ENCODE data around the gene TAX1BP3. TPM values are rescaled to one million over a fixed set of nuclear protein-coding genes. Genes with fewer than 3 reads are reported as not detected.

The TAX1BP3 gene
- total and polyA plus RNA-seq, 7 experiments from 2014 or later, result 10.5 to 34.0 (median 13.3) TPM

- Histone ChIP-seq H3K27ac (ENCODE audit: low read depth, low read length) (no peak overlapping the region), H3K27me3 (ENCODE audit: control insufficient read depth in 2 of 2, insufficient read depth in 2 of 2, low read length in 2 of 2) (no peaks in the 10 kb centered on the region), H3K36me3 (ENCODE audit: control insufficient read depth in 2 of 3, insufficient read depth in 3 of 3, low read length in 3 of 3) (no peaks in the 10 kb centered on the region), H3K9me3 (ENCODE audit: control insufficient read depth in 2 of 3, low read length in 3 of 3) (no peaks in the 10 kb centered on the region), H3K4me1 (ENCODE audit: control insufficient read depth in 2 of 2, insufficient read depth in 2 of 2, low read length in 2 of 2) (no peaks in the 10 kb centered on the region), H3K4me3 (ENCODE audit: low read length) (no peak overlapping the region)
- DNase-seq (no peak), ATAC-seq (no peak)
- Mint-ChIP-seq H3K27me3 (no peaks in the 10 kb centered on the region), H3K27ac (peak overlapping the region in 1 of 9 donors; percentile 33), H3K4me3 (no peak overlapping the region), H3K36me3 (peaks cover 0 to 30% (median 6%) of the 10 kb centered on the region in 5 donors), H3K9me3 (no peaks in the 10 kb centered on the region), H3K4me1 (peaks cover 0 to 25% (median 0%) of the 10 kb centered on the region in 7 donors)
- intact Hi-C loops (cut with micrococcal nuclease), result no loop called here
- ChIA-PET POLR2A (no interaction called here), CTCF (no interaction called here)
These were observed 23.1 kb downstream of the TAX1BP3 start for GRCh38 chr17:3645310-3645709.

GRCh38 chr17:3643889-3644349 lies 24.5 kb downstream of the TAX1BP3 start:
- no peaks in the 10 kb centered on the region for H3K9me3 Mint-ChIP-seq
- H3K4me3 ChIP-seq (ENCODE audit: low read length), result no peak overlapping the region
- H3K4me1 Mint-ChIP-seq, result peaks cover 0 to 33% (median 0%) of the 10 kb centered on the region in 7 donors
- intact Hi-C loops (cut with micrococcal nuclease), result no loop called here
- H3K27me3 Mint-ChIP-seq, result no peaks in the 10 kb centered on the region
- POLR2A ChIA-PET, result no interaction called here
- no peak overlapping the region for H3K4me3 Mint-ChIP-seq
- H3K27ac Mint-ChIP-seq, result no peak overlapping the region
- no peaks in the 10 kb centered on the region for H3K9me3 ChIP-seq (ENCODE audit: control insufficient read depth in 2 of 3, low read length in 3 of 3)
- H3K4me1 ChIP-seq (ENCODE audit: control insufficient read depth in 2 of 2, insufficient read depth in 2 of 2, low read length in 2 of 2), result no peaks in the 10 kb centered on the region
- no peaks in the 10 kb centered on the region for H3K27me3 ChIP-seq (ENCODE audit: control insufficient read depth in 2 of 2, insufficient read depth in 2 of 2, low read length in 2 of 2)
- peaks cover 0 to 23% (median 10%) of the 10 kb centered on the region in 5 donors for H3K36me3 Mint-ChIP-seq
- DNase-seq (no peak), ATAC-seq (no peak)
- H3K36me3 ChIP-seq (ENCODE audit: control insufficient read depth in 2 of 3, insufficient read depth in 3 of 3, low read length in 3 of 3), result no peaks in the 10 kb centered on the region
- no peak overlapping the region for H3K27ac ChIP-seq (ENCODE audit: low read depth, low read length)
- CTCF ChIA-PET, result no interaction called here

- Mint-ChIP-seq H3K27ac (peak overlapping the region in 1 of 9 donors; percentile 33), H3K4me3 (no peak overlapping the region), H3K4me1 (peaks cover 9 to 42% (median 11%) of the 10 kb centered on the region in 7 donors), H3K36me3 (peaks cover 0 to 15% (median 10%) of the 10 kb centered on the region in 5 donors), H3K27me3 (no peaks in the 10 kb centered on the region), H3K9me3 (no peaks in the 10 kb centered on the region)
- Histone ChIP-seq H3K36me3 (ENCODE audit: control insufficient read depth in 2 of 3, insufficient read depth in 3 of 3, low read length in 3 of 3) (no peaks in the 10 kb centered on the region), H3K9me3 (ENCODE audit: control insufficient read depth in 2 of 3, low read length in 3 of 3) (no peaks in the 10 kb centered on the region), H3K4me1 (ENCODE audit: control insufficient read depth in 2 of 2, insufficient read depth in 2 of 2, low read length in 2 of 2) (no peaks in the 10 kb centered on the region), H3K4me3 (ENCODE audit: low read length) (no peak overlapping the region), H3K27me3 (ENCODE audit: control insufficient read depth in 2 of 2, insufficient read depth in 2 of 2, low read length in 2 of 2) (no peaks in the 10 kb centered on the region), H3K27ac (ENCODE audit: low read depth, low read length) (no peak overlapping the region)
- DNase-seq (no peak), ATAC-seq (no peak)
- intact Hi-C loops (cut with micrococcal nuclease), result no loop called here
- ChIA-PET CTCF (no interaction called here), POLR2A (no interaction called here)
These were observed 26.5 kb downstream of the TAX1BP3 start for GRCh38 chr17:3641717-3642486.

GRCh38 chr17:3641014-3641413 lies 27.4 kb downstream of the TAX1BP3 start:
- no peak for ATAC-seq
- no peaks in the 10 kb centered on the region for H3K4me1 ChIP-seq (ENCODE audit: control insufficient read depth in 2 of 2, insufficient read depth in 2 of 2, low read length in 2 of 2)
- CTCF ChIA-PET, result no interaction called here

GRCh38 chr17:3639981-3640596 lies 28.3 kb downstream of the TAX1BP3 start:
- Histone ChIP-seq H3K4me3 (ENCODE audit: low read length) (no peak overlapping the region), H3K27ac (ENCODE audit: low read depth, low read length) (no peak overlapping the region), H3K36me3 (ENCODE audit: control insufficient read depth in 2 of 3, insufficient read depth in 3 of 3, low read length in 3 of 3) (peaks cover 0 to 9% (median 0%) of the 10 kb centered on the region in 3 experiments), H3K4me1 (ENCODE audit: control insufficient read depth in 2 of 2, insufficient read depth in 2 of 2, low read length in 2 of 2) (peaks cover 0 to 3% of the 10 kb centered on the region in 2 donors), H3K27me3 (ENCODE audit: control insufficient read depth in 2 of 2, insufficient read depth in 2 of 2, low read length in 2 of 2) (no peaks in the 10 kb centered on the region), H3K9me3 (ENCODE audit: control insufficient read depth in 2 of 3, low read length in 3 of 3) (no peaks in the 10 kb centered on the region)
- H3K27ac Mint-ChIP-seq, result peak overlapping the region in 5 of 9 donors; percentile 2 to 90 (median 59)
- intact Hi-C loops (cut with micrococcal nuclease), result loop anchor here (5.0 to 10.0 kb wide), 3 partner anchors 622 to 1045 kb away; partner anchors contain the start of genes ANKFY1 (in 1 of the 2) and PAFAH1B1 (in 1 of the 2)
- peak overlapping the region in 1 of 10 donors; percentile 69 for H3K4me3 Mint-ChIP-seq
- DNase-seq, result peak in 1 of 9 donors; percentile 42
- no peaks in the 10 kb centered on the region for H3K9me3 Mint-ChIP-seq
- H3K36me3 Mint-ChIP-seq, result peaks cover 0 to 15% (median 7%) of the 10 kb centered on the region in 5 donors
- no peaks in the 10 kb centered on the region for H3K27me3 Mint-ChIP-seq
- ATAC-seq, result no peak
- ChIA-PET CTCF (interaction anchor here (0.6 kb wide), 1 partner anchor 592 kb away, joined by 5 read pairs; no protein-coding TSS in a partner anchor), POLR2A (no interaction called here)
- peaks cover 9 to 43% (median 13%) of the 10 kb centered on the region in 7 donors for H3K4me1 Mint-ChIP-seq

More at GRCh38 chr17:3641014-3641413, 27.4 kb downstream of the TAX1BP3 start:
- Mint-ChIP-seq H3K4me3 (no peak overlapping the region), H3K36me3 (peaks cover 0 to 15% (median 10%) of the 10 kb centered on the region in 5 donors), H3K27me3 (no peaks in the 10 kb centered on the region), H3K27ac (no peak overlapping the region), H3K9me3 (no peaks in the 10 kb centered on the region), H3K4me1 (peaks cover 9 to 42% (median 11%) of the 10 kb centered on the region in 7 donors)
- H3K4me3 ChIP-seq (ENCODE audit: low read length), result no peak overlapping the region
- no peaks in the 10 kb centered on the region for H3K9me3 ChIP-seq (ENCODE audit: control insufficient read depth in 2 of 3, low read length in 3 of 3)
- intact Hi-C loops (cut with micrococcal nuclease), result no loop called here
- no peak overlapping the region for H3K27ac ChIP-seq (ENCODE audit: low read depth, low read length)
- DNase-seq, result no peak
- POLR2A ChIA-PET, result no interaction called here
- peaks cover 0 to 7% (median 0%) of the 10 kb centered on the region in 3 experiments for H3K36me3 ChIP-seq (ENCODE audit: control insufficient read depth in 2 of 3, insufficient read depth in 3 of 3, low read length in 3 of 3)
- H3K27me3 ChIP-seq (ENCODE audit: control insufficient read depth in 2 of 2, insufficient read depth in 2 of 2, low read length in 2 of 2), result no peaks in the 10 kb centered on the region

- intact Hi-C loops (cut with micrococcal nuclease), result loop anchor here (1.0 to 10.0 kb wide), 11 partner anchors 31 to 1236 kb away; partner anchors contain the start of genes EMC6 (in 2 of the 2), TAX1BP3 (in 2 of the 2), ANKFY1 (in 1 of the 2) and ATP2A3 (in 1 of the 2)
- H3K4me3 ChIP-seq (ENCODE audit: low read length), result peak overlapping the region; percentile 97
- H3K4me3 Mint-ChIP-seq, result peak overlapping the region; percentile 69 to 99 (median 96)
- H3K27ac ChIP-seq (ENCODE audit: low read depth, low read length), result peak overlapping the region; percentile 98
- DNase-seq (no peak), ATAC-seq (no peak)
- H3K36me3 Mint-ChIP-seq, result peaks cover 0 to 10% (median 6%) of the 10 kb centered on the region in 5 donors
- H3K27me3 ChIP-seq (ENCODE audit: control insufficient read depth in 2 of 2, insufficient read depth in 2 of 2, low read length in 2 of 2), result no peaks in the 10 kb centered on the region
- H3K27ac Mint-ChIP-seq, result peak overlapping the region in 8 of 9 donors; percentile 49 to 99 (median 68)
- no peaks in the 10 kb centered on the region for H3K9me3 ChIP-seq (ENCODE audit: control insufficient read depth in 2 of 3, low read length in 3 of 3)
- peaks cover 17 to 45% (median 29%) of the 10 kb centered on the region in 7 donors for H3K4me1 Mint-ChIP-seq
- no peaks in the 10 kb centered on the region for H3K9me3 Mint-ChIP-seq
- CTCF ChIA-PET, result interaction anchor here (1.0 to 1.3 kb wide), 2 partner anchors 86 to 328 kb away, joined by 3 to 4 read pairs; partner anchors contain the start of gene HASPIN
- H3K36me3 ChIP-seq (ENCODE audit: control insufficient read depth in 2 of 3, insufficient read depth in 3 of 3, low read length in 3 of 3), result peaks cover 0 to 9% (median 0%) of the 10 kb centered on the region in 3 experiments
- no peaks in the 10 kb centered on the region for H3K27me3 Mint-ChIP-seq
- POLR2A ChIA-PET, result interaction anchor here (1.0 to 2.1 kb wide), 6 partner anchors 11 to 1646 kb away, joined by 3 to 7 read pairs (median 4); partner anchors contain the start of genes EMC6 and TAX1BP3
- H3K4me1 ChIP-seq (ENCODE audit: control insufficient read depth in 2 of 2, insufficient read depth in 2 of 2, low read length in 2 of 2), result peaks cover 0 to 3% of the 10 kb centered on the region in 2 donors
These were observed 31.4 kb downstream of the TAX1BP3 start for GRCh38 chr17:3636908-3637373.

Measured in naive thymus-derived CD4-positive, alpha-beta T cell (primary cell).